Neuronal stem cell (in vitro differentiated cells): ENCODE results near the gene CTNNA3.

Experiments used
- DNase-seq: peaks from one replicate; pipeline ENCODE4 v3.0.0-alpha.2; 2013; ENCODE audit warnings: low spot score
- H2AFZ ChIP-seq: one replicate; pipeline ENCODE4 v1.6.1; 2013; ENCODE audit warnings: mild to moderate bottlenecking, low read length, inconsistent platforms
- H2AK5ac ChIP-seq: 2 replicates; pipeline ENCODE4 v1.6.1; 2013; ENCODE audit warnings: low read depth, mild to moderate bottlenecking, inconsistent platforms, low read length, moderate library complexity, mixed read lengths
- H2BK120ac ChIP-seq: 2 replicates; pipeline ENCODE4 v1.6.1; 2013; ENCODE audit warnings: low read depth, mild to moderate bottlenecking, inconsistent platforms, low read length, moderate library complexity, mixed read lengths
- H2BK12ac ChIP-seq: one replicate; pipeline ENCODE4 v1.6.1; 2013; ENCODE audit warnings: low read length, inconsistent platforms
- H2BK15ac ChIP-seq: 2 replicates; pipeline ENCODE4 v1.6.1; 2013; ENCODE audit warnings: mild to moderate bottlenecking, low read length, inconsistent platforms, mixed read lengths
- H2BK5ac ChIP-seq: one replicate; pipeline ENCODE4 v1.6.1; 2013; ENCODE audit warnings: inconsistent platforms, mild to moderate bottlenecking, low read length, moderate library complexity
- H3K14ac ChIP-seq: one replicate; pipeline ENCODE4 v1.6.1; 2013; ENCODE audit warnings: low read length, inconsistent platforms
- H3K18ac ChIP-seq: 2 replicates; pipeline ENCODE4 v1.6.1; 2013; ENCODE audit warnings: low read length, inconsistent platforms
- H3K23ac ChIP-seq: 2 replicates; pipeline ENCODE4 v1.6.1; 2013; ENCODE audit warnings: low read depth, mild to moderate bottlenecking, mixed read lengths, low read length, inconsistent platforms; ENCODE audit not compliant: poor library complexity
- H3K27ac ChIP-seq: replicated peaks from 3 replicates; pipeline ENCODE4 v1.5.1; 2013; ENCODE audit warnings: low read length, inconsistent platforms
- H3K27me3 ChIP-seq, 3 experiments: 2 replicates each; pipeline ENCODE4 v1.6.1; 2013; ENCODE audit warnings: low read length in 3 of 3, mild to moderate bottlenecking in 2 of 3, inconsistent platforms in 1 of 3, low read depth in 1 of 3, mixed read lengths in 1 of 3, moderate library complexity in 1 of 3; ENCODE audit not compliant: control insufficient read depth in 3 of 3, insufficient read depth in 3 of 3
- H3K36me3 ChIP-seq, 2 donors: replicated peaks in 1 of 2; 2 replicates each; pipeline ENCODE4 v1.6.1; 2013; ENCODE audit warnings: low read length in 2 of 2; ENCODE audit not compliant: control insufficient read depth in 2 of 2, insufficient read depth in 2 of 2
- H3K4ac ChIP-seq: 2 replicates; pipeline ENCODE4 v1.6.1; 2013; ENCODE audit warnings: inconsistent platforms, mild to moderate bottlenecking, low read length, moderate library complexity
- H3K4me1 ChIP-seq, 2 donors: 1 replicate in 1 of 2; 2 replicates in 1 of 2; pipeline ENCODE4 v1.6.1; 2013; ENCODE audit warnings: low read length in 2 of 2, low read depth in 1 of 2; ENCODE audit not compliant: control insufficient read depth in 2 of 2, insufficient read depth in 1 of 2
- H3K4me2 ChIP-seq: one replicate; pipeline ENCODE4 v1.6.1; 2013; ENCODE audit warnings: mild to moderate bottlenecking, low read length, inconsistent platforms; ENCODE audit not compliant: insufficient read depth, poor library complexity, severe bottlenecking
- H3K4me3 ChIP-seq, 2 donors: 2 replicates each; pipeline ENCODE4 v1.5.1; 2013; ENCODE audit warnings: low read length in 2 of 2, mild to moderate bottlenecking in 2 of 2, inconsistent platforms in 1 of 2, moderate library complexity in 1 of 2
- H3K79me1 ChIP-seq: one replicate; pipeline ENCODE4 v1.6.1; 2013; ENCODE audit warnings: low read depth, mild to moderate bottlenecking, inconsistent platforms, low read length, moderate library complexity
- H3K9ac ChIP-seq: one replicate; pipeline ENCODE4 v1.6.1; 2013; ENCODE audit warnings: mild to moderate bottlenecking, low read depth, low read length, inconsistent platforms; ENCODE audit not compliant: poor library complexity
- H3K9me3 ChIP-seq, 2 donors: replicated peaks in 1 of 2; 2 replicates each; pipeline versions ENCODE3 to v1.6.1; 2013; ENCODE audit warnings: low read length in 2 of 2, mild to moderate bottlenecking in 2 of 2, inconsistent platforms in 1 of 2, low read depth in 1 of 2, mixed read lengths in 1 of 2, moderate library complexity in 1 of 2; ENCODE audit not compliant: control insufficient read depth in 2 of 2, insufficient read depth in 1 of 2
- H4K8ac ChIP-seq: one replicate; pipeline ENCODE4 v1.6.1; 2013; ENCODE audit warnings: low read depth, mild to moderate bottlenecking, inconsistent platforms, low read length, moderate library complexity
- H4K91ac ChIP-seq: one replicate; pipeline ENCODE4 v1.6.1; 2013; ENCODE audit warnings: low read length, low read depth, mild to moderate bottlenecking, inconsistent platforms; ENCODE audit not compliant: poor library complexity
- WGBS, 2 donors: extraction: QIAGEN DNeasy Blood & Tissue Kit; methylation state at CpG; one replicate each; pipeline ENCODE4 v1.1.7; 2013; ENCODE audit warnings: missing lambda C conversion rate in 2 of 2, mixed read lengths in 1 of 2; ENCODE audit not compliant: insufficient read length in 2 of 2, insufficient replicate concordance in 1 of 2; ENCODE audit errors: extremely low coverage in 2 of 2; 5-methylcytosine and 5-hydroxymethylcytosine counted together

Gene CTNNA3

GRCh38 chr10:66058594-66058993 lies 1637.4 kb downstream of the CTNNA3 start:
- no peaks in the 10 kb centered on the region for H3K36me3 ChIP-seq
- H3K27ac ChIP-seq = no peak overlapping the region
- H2BK15ac ChIP-seq = no peak overlapping the region
- no peak overlapping the region for H3K23ac ChIP-seq
- no peak overlapping the region for H4K91ac ChIP-seq
- no peaks in the 10 kb centered on the region for H3K4me1 ChIP-seq
- H3K27me3 ChIP-seq = no peaks in the 10 kb centered on the region
- no peak overlapping the region for H3K4me3 ChIP-seq
- H3K4me2 ChIP-seq = no peak overlapping the region
- no peak overlapping the region for H3K14ac ChIP-seq
- H2AFZ ChIP-seq = no peak overlapping the region
- H2BK5ac ChIP-seq = no peak overlapping the region
- H2BK12ac ChIP-seq = no peak overlapping the region
- H3K9me3 ChIP-seq = no peaks in the 10 kb centered on the region
- H3K18ac ChIP-seq = no peak overlapping the region
- no peak overlapping the region for H3K4ac ChIP-seq
- no peak overlapping the region for H3K9ac ChIP-seq
- no peak overlapping the region for H2AK5ac ChIP-seq
- no peak overlapping the region for H2BK120ac ChIP-seq
- H4K8ac ChIP-seq = no peak overlapping the region
- no peaks in the 10 kb centered on the region for H3K79me1 ChIP-seq
- DNase-seq = no peak

- Histone ChIP-seq H3K23ac (no peak overlapping the region), H2BK15ac (no peak overlapping the region), H2BK120ac (no peak overlapping the region), H3K27ac (no peak overlapping the region), H3K4ac (no peak overlapping the region), H3K4me2 (no peak overlapping the region), H2AFZ (no peak overlapping the region), H3K18ac (no peak overlapping the region), H3K9me3 (peaks cover 0 to 2% of the 10 kb centered on the region in 2 donors), H3K36me3 (no peaks in the 10 kb centered on the region), H3K79me1 (no peaks in the 10 kb centered on the region), H2AK5ac (no peak overlapping the region), H2BK5ac (no peak overlapping the region), H3K4me1 (no peaks in the 10 kb centered on the region), H3K27me3 (no peaks in the 10 kb centered on the region), H4K8ac (no peak overlapping the region), H2BK12ac (no peak overlapping the region), H4K91ac (no peak overlapping the region), H3K14ac (no peak overlapping the region), H3K4me3 (no peak overlapping the region), H3K9ac (no peak overlapping the region)
- WGBS, 2 donors = no CpG with 5 or more reads among the region's 3 CpGs
- DNase-seq = no peak
These were observed 1646.7 kb downstream of the CTNNA3 start for GRCh38 chr10:66049335-66049734.

GRCh38 chr10:66045859-66046258 lies 1650.1 kb downstream of the CTNNA3 start:
- no peaks in the 10 kb centered on the region for H3K79me1 ChIP-seq
- no peak overlapping the region for H2AK5ac ChIP-seq
- H2BK12ac ChIP-seq = no peak overlapping the region
- H4K91ac ChIP-seq = no peak overlapping the region
- H3K4ac ChIP-seq = no peak overlapping the region
- H2BK15ac ChIP-seq = no peak overlapping the region
- H3K14ac ChIP-seq = no peak overlapping the region
- WGBS, 2 donors = no CpG with 5 or more reads among the region's 1 CpG
- peaks cover 0 to 2% of the 10 kb centered on the region in 2 donors for H3K9me3 ChIP-seq
- H3K27me3 ChIP-seq = no peaks in the 10 kb centered on the region
- H2BK120ac ChIP-seq = no peak overlapping the region
- H4K8ac ChIP-seq = no peak overlapping the region
- H3K9ac ChIP-seq = no peak overlapping the region
- peak overlapping the region; percentile 7 for H2AFZ ChIP-seq
- no peak for DNase-seq
- no peak overlapping the region for H3K27ac ChIP-seq
- no peak overlapping the region for H2BK5ac ChIP-seq
- H3K23ac ChIP-seq = no peak overlapping the region
- no peak overlapping the region for H3K4me3 ChIP-seq
- no peak overlapping the region for H3K18ac ChIP-seq
- no peaks in the 10 kb centered on the region for H3K4me1 ChIP-seq
- no peak overlapping the region for H3K4me2 ChIP-seq
- H3K36me3 ChIP-seq = no peaks in the 10 kb centered on the region

GRCh38 chr10:66041771-66042170 lies 1654.2 kb downstream of the CTNNA3 start:
- Histone ChIP-seq H3K9ac (no peak overlapping the region), H3K18ac (no peak overlapping the region), H3K4ac (no peak overlapping the region), H2AK5ac (no peak overlapping the region), H3K27me3 (no peaks in the 10 kb centered on the region), H3K14ac (no peak overlapping the region), H4K8ac (no peak overlapping the region), H3K27ac (no peak overlapping the region), H2BK120ac (no peak overlapping the region), H2BK12ac (no peak overlapping the region), H3K4me2 (no peak overlapping the region), H3K4me3 (no peak overlapping the region), H3K79me1 (no peaks in the 10 kb centered on the region), H2BK15ac (no peak overlapping the region), H4K91ac (no peak overlapping the region), H3K36me3 (no peaks in the 10 kb centered on the region), H3K9me3 (peaks cover 0 to 2% of the 10 kb centered on the region in 2 donors), H2BK5ac (no peak overlapping the region), H2AFZ (no peak overlapping the region), H3K23ac (no peak overlapping the region), H3K4me1 (no peaks in the 10 kb centered on the region)
- no peak for DNase-seq
- WGBS, 2 donors = no CpG with 5 or more reads among the region's 3 CpGs
